K562 (cell line): ENCODE measurements around the gene PRXL2B. TPM values are rescaled to one million over a fixed set of nuclear protein-coding genes. Genes with fewer than 3 reads are reported as not detected.
A peak's percentile ranks its signal among the peaks of the same experiment; 100 is the strongest.

Experiments
- CTBP1 ChIP-seq: fragments of 450-650 bp; IDR thresholded peaks from 2 replicates; pipeline ENCODE4 v1.6.1; 2016; ENCODE audit warnings: borderline replicate concordance
- EGR1 ChIP-seq: fragments of 450-650 bp; conservative IDR thresholded peaks from 2 replicates; pipeline ENCODE4 v1.6.1; 2017; ENCODE audit warnings: mild to moderate bottlenecking
- ELF1 ChIP-seq: fragments of 200-800 bp; sonication (Bioruptor generic); IDR thresholded peaks from 2 replicates; pipeline ENCODE4 v1.6.1; 2016; ENCODE audit warnings: missing genetic modification characterization, missing compliant biosample characterization
- EP400 ChIP-seq: fragments of 450-650 bp; IDR thresholded peaks from 2 replicates; pipeline ENCODE4 v1.6.1; 2017; ENCODE audit warnings: antibody characterized with exemption, mild to moderate bottlenecking, moderate library complexity
- FOXJ2 ChIP-seq: fragments of 200-800 bp; sonication (Bioruptor generic); IDR thresholded peaks from 2 replicates; pipeline ENCODE4 v1.6.1; 2016; ENCODE audit warnings: missing genetic modification characterization, missing compliant biosample characterization
- GTF2E2 ChIP-seq: fragments of 200-800 bp; sonication (Bioruptor generic); IDR thresholded peaks from 2 replicates; pipeline ENCODE4 v1.6.1; 2016; ENCODE audit warnings: missing genetic modification characterization, missing compliant biosample characterization
- HDAC3 ChIP-seq: fragments of 450-650 bp; IDR thresholded peaks from 2 replicates; pipeline ENCODE4 v1.6.1; 2018; ENCODE audit warnings: borderline replicate concordance, mild to moderate bottlenecking, moderate library complexity; ENCODE audit not compliant: partially characterized antibody
- KAT7 ChIP-seq: sonication (generic); formaldehyde crosslinking; IDR thresholded peaks from 2 replicates; pipeline ENCODE4 v1.8.0; 2022; ENCODE audit warnings: missing genetic modification reagents, mild to moderate bottlenecking, borderline replicate concordance
- KDM5B ChIP-seq: fragments of 200-600 bp; sonication (generic); IDR thresholded peaks from 2 replicates; pipeline ENCODE4 v1.6.1; 2012; ENCODE audit warnings: low read depth, mild to moderate bottlenecking, moderate library complexity, low read length, control low read depth, inconsistent platforms; ENCODE audit not compliant: insufficient replicate concordance
- NBN ChIP-seq: fragments of 450-650 bp; IDR thresholded peaks from 2 replicates; pipeline ENCODE4 v1.6.1; 2016; ENCODE audit warnings: low read depth, mild to moderate bottlenecking
- PCBP1 ChIP-seq: fragments of 200-400 bp; formaldehyde crosslinking; IDR thresholded peaks from 2 replicates; pipeline ENCODE4 v1.6.1; 2018; ENCODE audit warnings: mild to moderate bottlenecking, low read depth, low read length; ENCODE audit not compliant: poor library complexity, severe bottlenecking
- RBFOX2 ChIP-seq: fragments of 200-400 bp; formaldehyde crosslinking; IDR thresholded peaks from 2 replicates; pipeline ENCODE4 v1.6.1; 2017; ENCODE audit warnings: low read depth, mild to moderate bottlenecking, low read length, moderate library complexity
- RCOR1 ChIP-seq, 2 experiments: IDR thresholded peaks; 2 replicates each; pipeline ENCODE4 v1.6.1; 2012; ENCODE audit warnings: low read depth in 2 of 2, low read length in 2 of 2, borderline replicate concordance in 1 of 2, improper control_type of control experiment in 1 of 2
- SIRT6 ChIP-seq: IDR thresholded peaks from one replicate; pipeline ENCODE4 v1.6.1; 2012; ENCODE audit warnings: low read depth, mild to moderate bottlenecking, control low read depth, inconsistent platforms, low read length, moderate library complexity
- ZBTB1 ChIP-seq: sonication (generic); formaldehyde crosslinking; IDR thresholded peaks from 2 replicates; pipeline ENCODE4 v1.8.1; 2023; ENCODE audit warnings: missing genetic modification reagents, low read depth, mild to moderate bottlenecking, borderline replicate concordance
- ZNF57 ChIP-seq: fragments of 450-650 bp; formaldehyde crosslinking; IDR thresholded peaks from 2 replicates; pipeline ENCODE4 v1.4.0; 2020; ENCODE audit warnings: mild to moderate bottlenecking, moderate library complexity
- ZNF699 ChIP-seq: fragments of 250-450 bp; sonication (Bioruptor Pico); IDR thresholded peaks from 2 replicates; pipeline ENCODE4 v1.8.0; 2021; ENCODE audit warnings: mild to moderate bottlenecking, moderate library complexity; ENCODE audit not compliant: insufficient replicate concordance
- polyA plus RNA-seq, 8 experiments: library from polyadenylated mRNA; depleted of rRNA in 4 of 8; stranded (reverse) in 5 of 8; unstranded in 3 of 8; fragments of >200 nt; fragmentation: Nextera tagmentation in 2 of 8; fragmentation: Illumina TruSeq in 1 of 8; extraction: Ambion mirVana in 2 of 8; extraction: Trizol in 1 of 8; gene quantifications; 2 replicates each; pipeline versions ENCODE4 v1.2.1 to v1.2.3, GENCODE V29; 2011 to 2014; ENCODE audit warnings: inconsistent platforms in 1 of 8, missing spikeins in 1 of 8
- total RNA-seq, 7 experiments: library from RNA; depleted of rRNA in 6 of 7; stranded (reverse); fragments of >200 nt in 6 of 7; fragmentation: Illumina TruSeq in 2 of 7; extraction: Trizol in 2 of 7; gene quantifications; 2 replicates each; pipeline versions ENCODE4 v1.2.1 to v1.2.3, GENCODE V29; 2011 to 2021; ENCODE audit warnings: low replicate concordance in 1 of 7
- TF ChIP-seq, protein P1 (sequence below), 2 experiments: fragments of 450-650 bp in 1 of 2; sonication (generic) in 1 of 2; formaldehyde crosslinking in 1 of 2; IDR thresholded peaks; 2 replicates each; pipeline versions ENCODE4 v1.7.1 to v1.9.0; 2016 to 2022; ENCODE audit warnings: inconsistent platforms in 1 of 2, mild to moderate bottlenecking in 1 of 2, missing genetic modification reagents in 1 of 2

The PRXL2B gene
- total and polyA plus RNA-seq, 9 of the 15 experiments (the other 6 are each of a cell fraction or from before 2014, with no cell fraction given), result 0.99 to 25.3 (median 11.8) TPM

DNA sequence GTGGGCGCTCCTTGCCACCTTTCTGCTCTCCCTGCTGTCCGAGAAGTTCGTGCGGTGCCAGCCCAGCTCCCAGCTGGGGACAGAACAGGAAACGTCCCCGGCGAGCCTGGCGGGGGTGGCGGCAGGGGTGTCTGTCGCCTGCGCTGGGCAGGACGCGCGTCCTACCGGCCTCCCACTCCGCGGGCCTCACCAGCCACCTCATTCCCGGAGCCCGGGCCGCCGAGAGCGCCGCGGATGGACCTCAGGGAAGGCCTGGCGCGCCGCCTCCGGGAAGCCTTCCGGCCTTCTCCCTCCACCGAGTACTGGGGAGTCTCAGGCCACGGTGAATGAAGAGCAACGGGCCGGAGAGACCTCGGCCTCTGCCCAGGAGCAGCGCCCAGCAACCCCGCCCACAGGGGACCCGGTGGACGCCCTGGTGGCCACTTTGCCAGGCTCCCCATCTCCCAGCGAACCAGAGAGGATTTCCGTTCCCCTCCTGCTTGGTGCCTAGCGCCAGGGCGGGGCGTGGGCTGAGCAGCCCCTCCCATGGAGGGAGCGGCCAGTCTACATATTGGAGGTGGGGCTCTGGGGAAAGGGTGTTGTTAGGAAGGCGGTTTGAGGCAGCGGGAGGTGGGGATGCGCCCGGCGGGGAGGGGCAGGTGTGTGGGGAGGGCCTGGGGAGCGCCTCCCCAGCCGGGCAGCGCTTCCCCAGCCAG is 39.9 kb upstream of the PRXL2B start (continued):
- TF ChIP-seq, protein P1, sequence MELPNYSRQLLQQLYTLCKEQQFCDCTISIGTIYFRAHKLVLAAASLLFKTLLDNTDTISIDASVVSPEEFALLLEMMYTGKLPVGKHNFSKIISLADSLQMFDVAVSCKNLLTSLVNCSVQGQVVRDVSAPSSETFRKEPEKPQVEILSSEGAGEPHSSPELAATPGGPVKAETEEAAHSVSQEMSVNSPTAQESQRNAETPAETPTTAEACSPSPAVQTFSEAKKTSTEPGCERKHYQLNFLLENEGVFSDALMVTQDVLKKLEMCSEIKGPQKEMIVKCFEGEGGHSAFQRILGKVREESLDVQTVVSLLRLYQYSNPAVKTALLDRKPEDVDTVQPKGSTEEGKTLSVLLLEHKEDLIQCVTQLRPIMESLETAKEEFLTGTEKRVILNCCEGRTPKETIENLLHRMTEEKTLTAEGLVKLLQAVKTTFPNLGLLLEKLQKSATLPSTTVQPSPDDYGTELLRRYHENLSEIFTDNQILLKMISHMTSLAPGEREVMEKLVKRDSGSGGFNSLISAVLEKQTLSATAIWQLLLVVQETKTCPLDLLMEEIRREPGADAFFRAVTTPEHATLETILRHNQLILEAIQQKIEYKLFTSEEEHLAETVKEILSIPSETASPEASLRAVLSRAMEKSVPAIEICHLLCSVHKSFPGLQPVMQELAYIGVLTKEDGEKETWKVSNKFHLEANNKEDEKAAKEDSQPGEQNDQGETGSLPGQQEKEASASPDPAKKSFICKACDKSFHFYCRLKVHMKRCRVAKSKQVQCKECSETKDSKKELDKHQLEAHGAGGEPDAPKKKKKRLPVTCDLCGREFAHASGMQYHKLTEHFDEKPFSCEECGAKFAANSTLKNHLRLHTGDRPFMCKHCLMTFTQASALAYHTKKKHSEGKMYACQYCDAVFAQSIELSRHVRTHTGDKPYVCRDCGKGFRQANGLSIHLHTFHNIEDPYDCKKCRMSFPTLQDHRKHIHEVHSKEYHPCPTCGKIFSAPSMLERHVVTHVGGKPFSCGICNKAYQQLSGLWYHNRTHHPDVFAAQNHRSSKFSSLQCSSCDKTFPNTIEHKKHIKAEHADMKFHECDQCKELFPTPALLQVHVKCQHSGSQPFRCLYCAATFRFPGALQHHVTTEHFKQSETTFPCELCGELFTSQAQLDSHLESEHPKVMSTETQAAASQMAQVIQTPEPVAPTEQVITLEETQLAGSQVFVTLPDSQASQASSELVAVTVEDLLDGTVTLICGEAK (IDR thresholded peaks at IDR 0.05), result no peak
- TF ChIP-seq, protein P1 (CRISPR knock-in tag; IDR thresholded peaks at IDR 0.05), result no peak
- no peak for TF ChIP-seq HDAC3
- TF ChIP-seq KDM5B, result peak; percentile 44
- TF ChIP-seq EP400, result peak; percentile 46; the same call in 1 of the 2 replicates
- TF ChIP-seq KAT7, result peak; percentile 78; the same call in 1 of the 2 replicates
- peak; percentile 46 for TF ChIP-seq EGR1
- no peak for TF ChIP-seq ZNF699 (CRISPR knock-in tag)
- TF ChIP-seq ELF1 (tag), result peak; percentile 68
- TF ChIP-seq NBN, result peak; percentile 37; the same call in 1 of the 2 replicates
- peak; percentile 63 for TF ChIP-seq PCBP1
- no peak for TF ChIP-seq SIRT6
- TF ChIP-seq FOXJ2, result no peak
- peak in 1 of 2 experiments; percentile 87; a peak in 2 of 4 replicates for TF ChIP-seq RCOR1 (IDR thresholded peaks at IDR 0.05; ENCODE audit: borderline replicate concordance in 1 of 2, low read depth in 2 of 2, low read length in 2 of 2)
- TF ChIP-seq ZBTB1, result 0 out of 2 replicates have a peak, but pooled peaks have one; percentile 51
- TF ChIP-seq ZNF57 (CRISPR knock-in tag), result no peak
- peak; percentile 50 for TF ChIP-seq CTBP1
- peak; percentile 74 for TF ChIP-seq RBFOX2
- 0 out of 2 replicates have a peak, but pooled peaks have one; percentile 30 for TF ChIP-seq GTF2E2
